Measurements from ENCODE around the gene NUDC.

DNA sequence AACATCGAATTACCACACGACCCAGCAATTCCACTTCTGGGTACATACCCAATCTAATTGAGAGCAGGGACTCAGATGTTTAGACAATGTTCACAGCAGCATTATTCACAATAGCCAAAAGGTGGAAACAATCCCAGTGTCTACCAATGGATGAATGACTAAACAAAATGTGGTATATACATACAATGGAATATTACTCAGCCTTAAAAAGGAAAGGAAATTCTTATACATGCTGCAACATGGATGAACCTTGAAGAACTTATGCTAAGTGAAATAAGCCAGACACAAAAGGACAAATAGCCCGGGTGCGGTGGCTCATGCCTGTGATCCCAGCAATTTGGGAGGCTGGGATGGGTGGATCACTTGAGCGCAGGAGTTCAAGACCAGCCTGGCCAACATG is 31.8 kb downstream of the NUDC start:
- no peak for TF ChIP-seq GLIS3 (CRISPR knock-in tag; IDR thresholded peaks at IDR 0.05)
- no peak for TF ChIP-seq ARNTL (CRISPR knock-in tag; IDR thresholded peaks at IDR 0.05; ENCODE audit: borderline replicate concordance, low read depth)
- TF ChIP-seq ZNF8 (CRISPR knock-in tag; IDR thresholded peaks at IDR 0.05): no peak

Data from SK-N-SH treated with all-trans-retinoic acid at 6 μM for 48 hours (cell line).